A549 (cell line): Measurements from ENCODE around the gene ULBP1. TPM values are rescaled to one million over a fixed set of nuclear protein-coding genes. Genes with fewer than 3 reads are reported as not detected.
"Not testable (repeated sequence)": the region's sequence is repeated elsewhere in the genome, so short reads cannot be mapped to it uniquely, and the experiment has no call there.

Source experiments
- ATAC-seq, 2 experiments: fragments of 200-7000 bp in 1 of 2; fragments of >200 bp in 1 of 2; cut with Nextera tagmentation in 1 of 2; cut with Tn5 transposase in 1 of 2; 3 replicates each; pipeline versions ENCODE4 v1.8.0 to v1.9.1; 2018 to 2020; ENCODE audit warnings: mild to moderate bottlenecking in 1 of 2, moderate library complexity in 1 of 2
- CTCF ChIA-PET: fragments of 300-600 bp; sonication (Branson Sonifier 250); formaldehyde crosslinking; extraction: SDS; loops from one replicate; lab custom pipeline; 2021; ENCODE audit warnings: antibody characterized with exemption, inconsistent platforms; lab: Yijun Ruan, JAX
- POLR2A ChIA-PET: fragments of 350-600 bp; formaldehyde crosslinking; extraction: SDS; loops from one replicate; lab custom pipeline; 2021; ENCODE audit warnings: antibody characterized with exemption, inconsistent platforms; lab: Yijun Ruan, JAX
- DNase-seq, 2 experiments: peaks; one replicate each; pipeline versions ENCODE4 v3.0.0 to v3.0.0-alpha.2; 2011 to 2016; ENCODE audit warnings: low read depth in 1 of 2, low spot score in 1 of 2
- FAIRE-seq: peaks from 2 replicates; lab custom pipeline; 2011; peaks lifted over from hg19 to GRCh38; lab: Jason Lieb, UNC
- H3K27ac ChIP-seq, 2 experiments: fragments of >200 bp; sonication (Bioruptor Twin); formaldehyde crosslinking; 3 replicates each; pipeline ENCODE4 v1.5.1; 2016 to 2017
- H3K4me1 ChIP-seq: fragments of >200 bp; sonication (Bioruptor Twin); formaldehyde crosslinking; 3 replicates; pipeline ENCODE4 v1.6.1; 2016
- H3K4me2 ChIP-seq: fragments of >200 bp; sonication (Bioruptor Twin); formaldehyde crosslinking; 3 replicates; pipeline ENCODE4 v1.6.1; 2016
- H3K4me3 ChIP-seq: fragments of >200 bp; sonication (Bioruptor Twin); formaldehyde crosslinking; 3 replicates; pipeline ENCODE4 v1.5.1; 2016
- H3K9me3 ChIP-seq: fragments of >200 bp; sonication (Bioruptor Twin); formaldehyde crosslinking; 3 replicates; pipeline ENCODE4 v1.6.1; 2016
- CEBPB ChIP-seq, 2 experiments: fragments of >200 bp in 1 of 2; sonication (Bioruptor Twin) in 1 of 2; formaldehyde crosslinking in 1 of 2; IDR thresholded peaks; 2 replicates each; pipeline ENCODE4 v1.6.1; 2012 to 2016
- EHMT2 ChIP-seq: fragments of 200-600 bp; sonication (generic); IDR thresholded peaks from 2 replicates; pipeline ENCODE4 v1.6.1; 2016; ENCODE audit warnings: antibody characterized with exemption, low read depth, mild to moderate bottlenecking, moderate library complexity
- EP300 ChIP-seq, 2 experiments: fragments of >200 bp; sonication (Bioruptor Twin); formaldehyde crosslinking; IDR thresholded peaks; 2 replicates in 1 of 2; 3 replicates in 1 of 2; pipeline ENCODE4 v1.6.1; 2016 to 2017
- ESRRA ChIP-seq: fragments of 150-350 bp; IDR thresholded peaks from 2 replicates; pipeline ENCODE4 v1.6.1; 2014; ENCODE audit warnings: mild to moderate bottlenecking, low read length, borderline replicate concordance
- FOSB ChIP-seq: fragments of 250-450 bp; sonication (Bioruptor Pico); IDR thresholded peaks from 2 replicates; pipeline ENCODE4 v1.5.0; 2020; ENCODE audit warnings: mild to moderate bottlenecking, moderate library complexity
- FOXS1 ChIP-seq: fragments of 250-450 bp; sonication (Bioruptor Pico); IDR thresholded peaks from 2 replicates; pipeline ENCODE4 v1.5.0; 2020; ENCODE audit warnings: mild to moderate bottlenecking, moderate library complexity
- HDAC2 ChIP-seq: fragments of 200-600 bp; sonication (generic); IDR thresholded peaks from 2 replicates; pipeline ENCODE4 v1.6.1; 2016
- JUN ChIP-seq, 2 experiments: fragments of >200 bp; sonication (Bioruptor Twin); formaldehyde crosslinking; IDR thresholded peaks; 2 replicates in 1 of 2; 3 replicates in 1 of 2; pipeline ENCODE4 v1.6.1; 2016 to 2017
- JUNB ChIP-seq: fragments of >200 bp; sonication (Bioruptor Twin); formaldehyde crosslinking; IDR thresholded peaks from 2 replicates; pipeline ENCODE4 v1.6.1; 2016
- MAFK ChIP-seq: fragments of 450-650 bp; IDR thresholded peaks from 2 replicates; pipeline ENCODE4 v1.6.1; 2014; ENCODE audit not compliant: partially characterized antibody
- MAZ ChIP-seq: fragments of 150-350 bp; IDR thresholded peaks from 2 replicates; pipeline ENCODE4 v1.6.1; 2014; ENCODE audit warnings: antibody characterized with exemption, low read depth, low read length, borderline replicate concordance
- PHF8 ChIP-seq: fragments of 200-600 bp; sonication (generic); IDR thresholded peaks from 2 replicates; pipeline ENCODE4 v1.6.1; 2016; ENCODE audit warnings: low read depth, mild to moderate bottlenecking, antibody characterized with exemption, moderate library complexity, borderline replicate concordance
- POLR2A ChIP-seq: IDR thresholded peaks from 2 replicates; pipeline ENCODE4 v1.6.1; 2012; ENCODE audit warnings: mild to moderate bottlenecking, low read length
- POLR2AphosphoS2 ChIP-seq: conservative IDR thresholded peaks from 2 replicates; pipeline ENCODE4 v1.6.1; 2012; ENCODE audit warnings: low read length, improper control_type of control experiment, inconsistent platforms
- RAD21 ChIP-seq, 2 experiments: fragments of >200 bp in 1 of 2; sonication (Bioruptor Twin) in 1 of 2; formaldehyde crosslinking in 1 of 2; IDR thresholded peaks in 1 of 2; conservative IDR thresholded peaks in 1 of 2; 2 replicates in 1 of 2; 3 replicates in 1 of 2; pipeline ENCODE4 v1.6.1; 2012 to 2018; ENCODE audit warnings: inconsistent platforms in 1 of 2
- TP53 ChIP-seq: fragments of 250-450 bp; sonication (Bioruptor Pico); IDR thresholded peaks from 2 replicates; pipeline ENCODE4 v1.5.0; 2021; ENCODE audit warnings: mild to moderate bottlenecking, moderate library complexity
- ZFP36 ChIP-seq: fragments of 450-650 bp; IDR thresholded peaks from 2 replicates; pipeline ENCODE4 v1.6.1; 2014; ENCODE audit warnings: borderline replicate concordance; ENCODE audit not compliant: partially characterized antibody
- WGBS: methylation state at CpG from one replicate; pipeline ENCODE4 v1.1.6; 2017; ENCODE audit errors: missing lambda C conversion rate; 5-methylcytosine and 5-hydroxymethylcytosine counted together
- polyA plus RNA-seq, 4 experiments: library from polyadenylated mRNA; depleted of rRNA in 3 of 4; stranded (reverse); fragments of >200 nt; fragmentation: RNase III in 1 of 4; extraction: RNeasy Plus Mini Kit Qiagen cat#74134 plus additional on column Dnase treatment in 1 of 4; gene quantifications; 2 replicates in 3 of 4; 3 replicates in 1 of 4; pipeline ENCODE4 v1.2.3, GENCODE V29; 2011 to 2017
- TF ChIP-seq, protein P1 (sequence below): fragments of >200 bp; sonication (Bioruptor Twin); formaldehyde crosslinking; IDR thresholded peaks from 3 replicates; pipeline ENCODE4 v1.6.1; 2016
- TF ChIP-seq, protein P2 (sequence below): fragments of 250-450 bp; sonication (Bioruptor Pico); IDR thresholded peaks from 2 replicates; pipeline ENCODE4 v1.5.0; 2021; ENCODE audit warnings: mild to moderate bottlenecking, moderate library complexity, borderline replicate concordance

ULBP1 gene
- polyA plus RNA-seq, 2 of the 4 experiments (the other 2 are of a cell fraction): 0.89 to 6.6 TPM

DNA sequence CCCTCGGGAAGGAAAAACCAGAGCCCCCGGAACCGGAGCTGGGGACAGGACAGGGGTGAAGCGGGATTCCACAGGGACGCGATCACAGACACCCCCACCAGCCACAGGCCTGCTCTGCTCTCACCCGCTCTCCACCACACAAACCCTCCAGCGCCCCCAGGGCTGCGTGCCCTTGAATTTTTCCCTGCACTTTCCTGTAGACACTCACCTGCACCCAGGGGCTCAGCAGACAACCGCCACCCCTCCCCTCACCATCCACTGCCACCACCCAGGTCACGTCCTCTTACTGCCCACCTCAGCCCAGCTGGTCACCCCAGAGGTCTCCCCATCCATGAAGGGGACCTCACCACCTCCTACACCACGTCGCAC, 21.3 kb upstream of the ULBP1 start:
- H3K4me3 ChIP-seq: peak overlapping the region; percentile 56
- TF ChIP-seq ZFP36 (no peak), EP300 (IDR thresholded peaks at IDR 0.05) (no peak), TP53 (no peak), CEBPB (IDR thresholded peaks at IDR 0.05) (no peak), RAD21 (conservative IDR thresholded peaks at IDR 0.05 in 1 of 2, IDR thresholded peaks at IDR 0.05 in 1 of 2) (no peak), FOSB (CRISPR knock-in tag) (no peak), JUN (IDR thresholded peaks at IDR 0.05) (no peak)
- ChIA-PET POLR2A (no interaction called here), CTCF (no interaction called here)
- H3K4me1 ChIP-seq: peaks cover 4% of the 10 kb centered on the region; the same call in 1 of the 3 replicates
- H3K4me2 ChIP-seq: peak overlapping the region; percentile 88
- H3K27ac ChIP-seq: peak overlapping the region; percentile 34 to 70; a peak in 3 of 6 replicates
- H3K9me3 ChIP-seq: no peaks in the 10 kb centered on the region
- DNase-seq (no peak), ATAC-seq (peak in 1 of 2 experiments; percentile 31; a peak in 3 of 6 replicates), FAIRE-seq (no peak)
- 25% methylated on average over 7 of the region's 13 CpGs for WGBS

DNA sequence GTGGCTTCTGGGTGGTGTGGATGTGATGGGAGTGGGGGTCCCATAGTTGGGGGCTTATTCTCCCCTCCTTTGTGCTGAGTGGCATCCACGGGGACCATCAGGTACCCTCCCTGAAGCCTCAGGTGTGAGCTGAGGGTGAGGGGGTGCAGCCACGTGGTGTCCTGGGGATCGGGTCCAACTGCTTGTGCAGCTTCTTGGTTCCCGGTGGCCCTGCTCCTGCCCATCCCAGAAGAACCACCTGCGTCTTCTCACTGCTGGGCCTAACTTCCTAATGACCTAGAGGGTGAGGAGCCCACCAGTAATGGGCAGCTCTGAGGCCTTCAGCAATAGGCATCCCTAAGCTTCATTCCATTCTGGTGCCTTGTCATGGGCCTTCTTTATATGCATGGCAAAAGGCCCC, 20.4 kb upstream of the ULBP1 start:
- H3K27ac ChIP-seq, POLR2A ChIA-PET, ATAC-seq, H3K9me3 ChIP-seq, FAIRE-seq, DNase-seq, H3K4me2 ChIP-seq, H3K4me1 ChIP-seq, H3K4me3 ChIP-seq, CTCF ChIA-PET: not testable (repeated sequence)
- 94% methylated on average over 4 of the region's 5 CpGs for WGBS

DNA sequence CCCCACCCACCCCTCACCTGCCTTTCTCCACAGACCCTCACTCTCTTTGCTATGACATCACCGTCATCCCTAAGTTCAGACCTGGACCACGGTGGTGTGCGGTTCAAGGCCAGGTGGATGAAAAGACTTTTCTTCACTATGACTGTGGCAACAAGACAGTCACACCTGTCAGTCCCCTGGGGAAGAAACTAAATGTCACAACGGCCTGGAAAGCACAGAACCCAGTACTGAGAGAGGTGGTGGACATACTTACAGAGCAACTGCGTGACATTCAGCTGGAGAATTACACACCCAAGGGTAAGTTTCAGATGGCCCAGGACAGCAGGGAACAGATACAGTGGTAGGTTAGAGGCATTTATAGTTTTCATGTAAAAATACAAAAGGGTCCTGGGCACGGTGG, 18.5 kb upstream of the ULBP1 start:
- 65% methylated on average over 3 of the region's 6 CpGs for WGBS
- H3K4me3 ChIP-seq, H3K4me2 ChIP-seq, H3K4me1 ChIP-seq, DNase-seq, H3K9me3 ChIP-seq, CTCF ChIA-PET, POLR2A ChIA-PET, ATAC-seq, FAIRE-seq, H3K27ac ChIP-seq: not testable (repeated sequence)

DNA sequence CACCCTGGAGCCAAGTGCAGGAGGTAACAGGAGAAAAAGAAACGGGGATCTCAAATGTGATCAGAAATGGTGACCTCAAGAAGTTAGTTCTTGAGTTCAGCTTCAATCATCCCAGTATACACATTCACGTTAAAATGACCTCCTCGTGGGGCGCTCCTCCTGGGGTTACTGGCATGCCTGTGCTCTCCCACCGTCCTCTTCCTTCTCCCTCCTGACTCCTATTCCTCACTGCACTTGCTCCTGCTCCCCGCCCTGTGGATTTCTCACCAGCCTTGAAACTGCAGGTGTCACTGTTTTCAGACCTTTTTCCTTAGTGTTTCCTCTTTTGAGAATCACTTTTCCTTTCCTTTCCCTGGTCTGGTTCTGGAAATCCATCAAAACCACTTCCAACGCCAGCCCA, 17.1 kb upstream of the ULBP1 start:
- H3K4me1 ChIP-seq, H3K4me2 ChIP-seq, ATAC-seq, H3K9me3 ChIP-seq, CTCF ChIA-PET, H3K27ac ChIP-seq, DNase-seq, FAIRE-seq, H3K4me3 ChIP-seq, POLR2A ChIA-PET: not testable (repeated sequence)
- 69% methylated on average over 7 of the region's 7 CpGs for WGBS

DNA sequence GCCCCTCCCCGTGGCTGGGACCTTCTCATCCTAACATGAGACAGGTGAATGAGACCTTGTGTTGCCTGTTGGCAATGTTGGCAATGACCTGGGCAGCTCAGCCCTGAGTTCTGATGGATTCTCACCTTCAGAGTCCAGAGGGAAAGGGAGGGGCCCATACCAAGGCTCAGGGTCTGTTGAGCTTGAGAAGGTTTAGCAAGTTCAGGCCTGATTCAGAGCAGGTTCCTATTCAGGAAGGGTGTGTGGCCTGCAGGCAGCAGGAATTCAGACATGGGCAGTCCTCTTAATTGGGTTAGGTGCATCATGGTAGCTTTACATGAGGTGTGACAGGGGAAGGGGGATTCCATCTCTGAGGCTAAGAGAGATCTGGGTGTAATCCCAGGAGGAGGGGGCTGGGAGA, 16.2 kb upstream of the ULBP1 start:
- H3K4me1 ChIP-seq, DNase-seq, H3K4me2 ChIP-seq, CTCF ChIA-PET, H3K27ac ChIP-seq, ATAC-seq, POLR2A ChIA-PET, H3K9me3 ChIP-seq, FAIRE-seq, H3K4me3 ChIP-seq: not testable (repeated sequence)
- no CpG with 5 or more reads among the region's 1 CpG for WGBS

DNA sequence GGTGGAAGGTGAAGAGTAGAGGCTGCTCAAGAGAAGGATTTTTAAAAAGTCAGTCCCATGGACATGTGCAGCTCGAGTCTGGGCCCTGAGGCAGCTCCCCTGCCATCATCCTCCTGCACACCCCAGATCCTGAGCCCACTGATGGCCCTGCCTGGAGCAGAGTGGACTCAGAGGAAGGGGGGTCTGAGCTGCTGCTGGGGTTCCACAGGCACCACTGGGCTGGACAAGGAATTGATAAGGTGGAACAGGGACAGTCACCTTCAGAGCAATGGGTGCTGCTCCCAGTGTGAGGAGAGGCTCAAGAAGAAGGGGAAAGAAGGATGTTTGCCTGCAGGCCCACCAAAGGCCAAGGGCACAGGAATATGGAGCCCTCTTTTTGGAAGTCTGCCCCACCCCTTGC, 15.7 kb upstream of the ULBP1 start:
- H3K27ac ChIP-seq: no peak overlapping the region

More for the DNA sequence above, 15.7 kb upstream of the ULBP1 start:
- ChIA-PET CTCF (interaction anchor here (1.7 kb wide), 1 partner anchor 868 kb away, joined by 3 read pairs; no protein-coding TSS in a partner anchor), POLR2A (no interaction called here)
- ATAC-seq (no peak), FAIRE-seq (no peak), DNase-seq (no peak)
- H3K4me3 ChIP-seq: no peak overlapping the region
- no peak overlapping the region for H3K4me2 ChIP-seq
- H3K9me3 ChIP-seq: no peaks in the 10 kb centered on the region
- TF ChIP-seq POLR2AphosphoS2 (no peak), ZFP36 (no peak), PHF8 (no peak), JUNB (no peak), POLR2A (no peak), JUN (IDR thresholded peaks at IDR 0.05) (no peak), EHMT2 (no peak), FOXS1 (CRISPR knock-in tag) (no peak), ESRRA (no peak), MAFK (no peak), HDAC2 (no peak), MAZ (no peak)
- TF ChIP-seq, protein P1, sequence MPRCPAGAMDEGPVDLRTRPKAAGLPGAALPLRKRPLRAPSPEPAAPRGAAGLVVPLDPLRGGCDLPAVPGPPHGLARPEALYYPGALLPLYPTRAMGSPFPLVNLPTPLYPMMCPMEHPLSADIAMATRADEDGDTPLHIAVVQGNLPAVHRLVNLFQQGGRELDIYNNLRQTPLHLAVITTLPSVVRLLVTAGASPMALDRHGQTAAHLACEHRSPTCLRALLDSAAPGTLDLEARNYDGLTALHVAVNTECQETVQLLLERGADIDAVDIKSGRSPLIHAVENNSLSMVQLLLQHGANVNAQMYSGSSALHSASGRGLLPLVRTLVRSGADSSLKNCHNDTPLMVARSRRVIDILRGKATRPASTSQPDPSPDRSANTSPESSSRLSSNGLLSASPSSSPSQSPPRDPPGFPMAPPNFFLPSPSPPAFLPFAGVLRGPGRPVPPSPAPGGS: no peak
- TF ChIP-seq, protein P2, sequence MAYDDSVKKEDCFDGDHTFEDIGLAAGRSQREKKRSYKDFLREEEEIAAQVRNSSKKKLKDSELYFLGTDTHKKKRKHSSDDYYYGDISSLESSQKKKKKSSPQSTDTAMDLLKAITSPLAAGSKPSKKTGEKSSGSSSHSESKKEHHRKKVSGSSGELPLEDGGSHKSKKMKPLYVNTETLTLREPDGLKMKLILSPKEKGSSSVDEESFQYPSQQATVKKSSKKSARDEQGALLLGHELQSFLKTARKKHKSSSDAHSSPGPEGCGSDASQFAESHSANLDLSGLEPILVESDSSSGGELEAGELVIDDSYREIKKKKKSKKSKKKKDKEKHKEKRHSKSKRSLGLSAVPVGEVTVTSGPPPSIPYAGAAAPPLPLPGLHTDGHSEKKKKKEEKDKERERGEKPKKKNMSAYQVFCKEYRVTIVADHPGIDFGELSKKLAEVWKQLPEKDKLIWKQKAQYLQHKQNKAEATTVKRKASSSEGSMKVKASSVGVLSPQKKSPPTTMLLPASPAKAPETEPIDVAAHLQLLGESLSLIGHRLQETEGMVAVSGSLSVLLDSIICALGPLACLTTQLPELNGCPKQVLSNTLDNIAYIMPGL (CRISPR knock-in tag): no peak
- 0 out of 3 replicates have a peak, but pooled peaks cover 3% of the 10 kb centered on the region for H3K4me1 ChIP-seq
- 8% methylated on average over 1 of the region's 1 CpG for WGBS
